GM19324 (cell line): ENCODE measurements around the gene POLRMT.

ENCODE experiments used
- ATAC-seq: cut with Tn5 transposase; IDR thresholded peaks from one replicate; pipeline ENCODE4 v1.9.1; 2021; ENCODE audit warnings: mild to moderate bottlenecking, moderate library complexity; ENCODE audit not compliant: unreplicated experiment, low FRiP score

The POLRMT gene

DNA sequence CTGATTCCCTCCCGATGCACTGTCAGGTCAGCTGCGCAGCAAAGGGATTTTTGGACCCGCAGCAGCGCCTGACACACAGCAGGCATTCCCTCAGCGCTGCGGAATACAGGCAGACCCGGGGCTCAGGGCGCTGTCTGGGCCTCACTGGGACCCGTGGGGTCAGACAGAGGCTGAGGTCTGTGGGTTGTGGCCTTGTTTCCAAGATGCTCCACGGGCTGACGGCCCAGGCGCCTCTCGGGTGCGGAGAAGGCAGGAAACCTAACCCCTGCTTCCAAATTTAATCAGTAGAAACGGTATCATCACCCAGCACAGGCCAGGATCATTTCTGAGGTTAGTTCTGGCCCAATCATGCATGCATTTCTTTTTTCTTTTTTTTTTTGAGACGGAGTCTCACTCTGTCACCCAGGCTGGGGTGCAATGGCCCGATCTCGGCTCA is 30.4 kb upstream of the POLRMT start:
- ATAC-seq: no peak

DNA sequence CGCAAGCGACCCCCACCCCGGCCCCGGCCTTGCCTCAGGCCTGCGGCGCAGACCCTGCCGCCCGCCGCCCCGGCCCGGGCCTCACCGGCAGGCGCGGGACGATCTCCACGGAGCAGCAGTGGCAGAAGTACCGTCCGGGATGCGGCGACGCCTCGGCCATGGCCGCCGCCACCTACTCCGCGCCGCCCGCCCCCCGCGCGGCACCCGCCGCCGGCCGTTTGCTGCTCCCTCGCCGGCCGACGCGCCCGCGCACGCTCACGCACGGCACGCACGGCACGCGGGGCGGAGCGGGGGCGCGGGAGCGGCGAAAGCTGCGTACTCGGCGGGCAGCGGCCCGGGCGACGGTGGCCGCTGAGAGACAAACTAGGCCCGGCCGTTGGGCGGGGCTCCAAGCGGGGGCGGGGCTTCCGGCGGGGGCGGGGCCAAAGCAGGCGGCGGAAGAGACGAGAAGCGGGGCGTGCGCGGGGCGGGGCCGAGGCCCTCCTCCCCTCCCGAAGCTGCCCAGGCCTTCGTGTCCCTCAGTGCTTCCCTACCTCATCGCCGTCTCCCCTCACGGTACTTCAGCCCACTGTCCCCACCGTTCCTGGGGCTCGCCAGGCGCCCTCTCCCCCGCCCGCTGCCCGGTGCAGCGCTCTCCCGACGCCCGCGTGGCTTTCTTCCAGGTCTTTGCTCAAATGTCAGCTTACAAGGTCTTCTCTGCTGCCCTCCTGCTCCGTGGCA is 29.8 kb upstream of the POLRMT start, which contains the start of gene RNF126:
Gene RNF126, minus strand, starts transcription at position 253 of the 720 bp plus-strand sequence. Its CDS starts 93 bp downstream, at position 160.
- peak; percentile 79 for ATAC-seq

DNA sequence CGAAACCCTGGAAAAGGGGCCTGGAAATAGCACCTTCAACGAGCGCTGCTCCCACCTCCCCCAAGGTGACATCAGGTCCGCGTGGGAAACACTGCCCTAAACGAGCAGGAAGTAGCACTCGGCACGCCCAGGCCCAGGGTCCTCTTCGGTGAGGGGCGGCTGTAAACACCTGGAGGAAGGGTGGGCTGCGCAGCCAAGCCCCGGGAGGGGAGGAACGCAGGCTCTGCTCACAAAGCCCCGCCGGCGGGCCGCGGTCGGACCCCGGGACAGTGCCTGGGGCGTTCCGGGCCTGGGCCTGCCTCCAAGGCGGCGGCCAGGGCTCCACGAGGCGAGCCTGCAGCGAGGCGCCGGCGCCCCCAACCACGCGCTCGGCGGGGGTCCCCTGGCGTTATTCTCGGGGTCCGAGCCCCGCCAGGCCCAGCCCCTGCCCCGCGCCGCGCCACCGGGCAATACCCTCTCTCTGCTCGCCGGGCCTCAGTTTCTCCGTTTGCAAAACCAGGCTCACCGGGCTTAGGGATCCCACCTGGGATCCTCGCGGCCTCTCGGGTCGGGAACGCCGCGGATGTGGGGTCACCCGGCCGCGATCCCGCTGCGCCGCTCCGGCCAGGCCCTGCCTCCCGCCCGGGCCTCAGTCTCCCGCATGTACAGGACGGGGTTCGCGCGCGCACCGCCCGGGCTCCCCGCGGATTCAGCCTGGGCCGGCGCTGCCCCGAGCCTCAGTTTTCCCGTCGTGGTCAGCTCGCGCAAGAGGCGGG is 29.0 kb upstream of the POLRMT start:
- peak; percentile 7 for ATAC-seq

DNA sequence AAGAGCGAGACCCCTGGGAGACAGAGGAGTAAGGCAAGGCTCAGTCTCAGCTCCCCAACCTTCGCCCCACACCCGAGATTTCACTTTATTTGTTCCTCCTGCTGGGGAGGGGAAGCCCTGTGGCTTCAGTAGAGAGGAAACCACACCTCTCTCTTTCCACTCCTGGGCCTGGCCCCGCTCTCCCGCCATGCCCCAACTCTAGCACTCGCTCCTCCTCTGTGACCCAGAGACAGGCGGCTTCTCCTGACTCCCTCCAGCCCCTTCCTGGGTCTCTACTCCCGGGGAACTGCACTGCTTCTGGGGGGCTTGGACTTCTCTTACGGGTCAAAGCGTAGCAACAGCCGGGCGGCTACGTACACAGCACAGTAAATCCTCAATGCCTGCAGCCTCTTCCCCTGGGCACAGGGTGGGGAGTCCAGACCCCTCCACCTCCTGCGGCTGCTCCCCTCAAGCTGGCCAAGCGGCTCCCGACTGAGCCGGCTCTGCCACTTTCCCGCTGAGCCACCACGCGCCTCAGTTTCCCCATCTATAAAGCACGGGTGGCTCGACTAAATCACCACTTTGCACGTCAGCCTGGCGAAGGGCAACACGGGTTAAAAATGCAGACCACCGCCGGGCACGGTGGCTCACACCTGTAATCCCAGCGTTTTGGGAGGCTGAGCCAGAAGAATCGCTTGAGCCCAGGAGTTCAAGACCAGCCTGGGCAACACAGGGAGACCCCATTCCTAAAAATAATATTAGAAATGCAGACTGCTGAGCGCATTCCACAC is 28.3 kb upstream of the POLRMT start:
- no peak for ATAC-seq

DNA sequence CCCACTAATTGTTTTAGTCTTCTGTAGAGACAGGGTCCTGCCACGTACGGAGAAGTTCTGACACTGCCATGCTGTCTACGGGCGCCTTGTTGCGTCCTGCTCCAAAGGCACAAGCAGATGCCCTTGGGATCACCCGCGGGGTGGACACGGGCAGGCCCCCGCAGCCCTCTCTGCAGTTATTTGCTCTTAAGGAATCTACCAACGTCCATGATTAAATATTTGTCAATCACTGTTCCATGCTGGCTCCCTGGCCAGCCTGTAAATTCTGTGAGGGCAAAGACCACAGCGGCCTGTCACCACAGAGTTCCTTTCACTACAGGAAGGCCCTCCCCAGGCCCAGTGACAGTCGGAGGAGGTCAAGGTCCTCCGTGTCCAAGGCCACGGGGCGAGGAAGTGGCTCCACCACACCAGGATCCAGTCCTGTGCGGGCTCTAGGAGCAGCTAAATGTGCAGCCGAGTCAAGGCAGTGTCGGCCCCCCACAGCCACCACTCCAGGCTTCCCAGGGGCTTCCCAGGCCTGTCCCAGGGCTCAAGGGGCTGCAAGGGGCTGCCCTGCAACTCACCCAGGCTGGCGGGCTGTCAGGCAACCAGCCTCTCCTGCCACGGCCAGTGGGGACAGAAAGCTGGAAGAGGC is 27.6 kb upstream of the POLRMT start:
- no peak for ATAC-seq

DNA sequence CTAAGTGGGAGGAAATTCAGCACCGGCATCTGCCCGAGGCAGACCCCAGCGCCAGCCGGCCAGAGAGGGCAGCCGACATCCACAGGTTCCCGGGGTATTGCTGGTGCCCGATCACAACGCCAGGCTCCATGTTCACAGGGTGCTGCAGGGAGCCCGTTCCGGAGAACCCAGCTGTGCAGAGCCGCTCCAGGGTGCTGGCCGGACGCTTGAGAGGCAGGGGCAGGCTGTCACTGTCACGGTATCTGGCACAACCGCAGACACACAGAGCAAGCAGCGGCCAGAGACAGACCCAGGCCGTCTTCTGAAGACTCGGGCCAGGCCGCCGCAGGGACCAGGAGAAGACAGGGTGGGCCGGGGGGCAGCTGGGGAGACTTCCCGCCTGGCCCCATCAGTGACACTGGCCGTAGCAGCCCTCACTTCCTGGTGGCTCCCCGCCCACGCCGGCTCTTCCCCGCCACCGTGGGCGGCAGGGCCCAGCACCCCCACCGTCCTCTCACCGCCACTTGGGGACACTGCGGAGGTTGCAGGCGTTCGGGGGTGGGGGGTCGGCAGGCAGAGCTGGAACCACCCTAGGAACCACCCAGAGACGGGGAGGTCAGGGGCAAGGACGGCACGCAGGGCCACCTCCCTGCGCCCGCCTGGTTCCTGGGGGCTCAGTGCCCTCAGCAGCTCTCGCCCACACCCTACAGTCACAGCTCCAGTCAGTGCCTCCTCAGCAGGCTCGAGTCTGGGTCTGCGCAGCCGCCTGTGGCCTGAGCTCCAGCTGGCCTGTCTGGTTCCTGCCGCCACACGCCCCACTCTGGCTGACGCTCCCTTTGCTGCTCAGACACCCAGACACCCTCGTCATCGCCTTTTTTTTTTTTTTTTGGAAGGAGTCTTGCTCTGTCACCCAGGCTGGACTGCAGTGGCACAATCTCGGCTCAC is 25.8 kb upstream of the POLRMT start:
- no peak for ATAC-seq

DNA sequence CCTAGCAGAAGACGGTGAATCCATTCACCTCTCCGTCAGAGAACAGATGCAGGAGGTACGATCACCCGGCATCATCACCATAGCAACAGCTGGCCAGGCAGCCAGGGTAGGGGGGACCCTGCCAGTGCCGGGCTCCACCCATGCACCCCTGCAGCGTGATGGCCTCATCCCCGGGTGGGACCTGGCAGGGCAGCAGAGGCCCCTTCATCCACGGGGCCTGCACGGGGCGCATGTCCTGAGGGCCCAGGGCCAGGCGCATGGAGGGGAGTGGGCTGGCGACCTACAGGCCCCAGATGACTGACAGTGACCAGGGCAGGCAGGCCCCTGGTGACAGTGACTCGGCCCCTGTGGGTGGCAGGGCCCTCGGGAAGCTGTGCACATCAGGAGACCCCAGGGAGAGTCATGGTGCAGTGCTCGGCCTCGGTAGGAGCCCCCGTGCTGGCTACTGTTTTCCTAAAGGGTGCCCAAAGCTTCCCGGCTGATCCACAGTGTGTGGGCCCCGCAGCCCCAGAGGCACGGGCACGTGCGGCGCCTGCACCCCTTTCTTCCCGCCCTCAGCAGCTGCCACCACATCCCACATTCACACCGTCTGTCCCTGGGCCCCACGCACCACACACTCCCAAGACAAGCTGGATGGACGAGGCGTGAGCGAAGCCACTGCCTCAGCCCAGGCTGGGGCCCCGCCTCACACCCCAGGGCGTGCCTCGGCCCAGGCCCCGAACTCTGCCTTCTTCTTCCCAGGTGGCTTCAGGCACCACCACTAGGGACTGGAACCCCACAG is 24.9 kb upstream of the POLRMT start:
- ATAC-seq: no peak

DNA sequence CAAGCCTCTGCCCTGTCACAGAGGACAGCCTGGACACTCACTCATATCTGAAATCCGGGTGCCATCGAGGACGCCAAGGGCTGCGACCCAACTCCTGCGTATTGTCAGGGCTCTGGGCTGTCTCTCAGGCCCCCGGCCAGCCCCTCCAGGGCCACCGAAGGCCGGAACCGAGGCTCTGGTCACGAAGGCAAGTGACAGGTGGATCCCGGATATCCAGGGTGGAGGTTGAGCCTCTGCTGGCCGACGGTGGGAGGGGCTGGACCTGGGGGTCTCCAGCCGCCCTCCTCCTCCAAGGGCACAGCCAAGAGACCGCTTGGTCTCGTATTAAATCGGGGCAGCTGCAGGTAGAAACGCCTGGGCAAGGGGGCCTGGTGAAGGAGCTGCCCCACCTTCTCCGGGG is 24.3 kb upstream of the POLRMT start:
- no peak for ATAC-seq

DNA sequence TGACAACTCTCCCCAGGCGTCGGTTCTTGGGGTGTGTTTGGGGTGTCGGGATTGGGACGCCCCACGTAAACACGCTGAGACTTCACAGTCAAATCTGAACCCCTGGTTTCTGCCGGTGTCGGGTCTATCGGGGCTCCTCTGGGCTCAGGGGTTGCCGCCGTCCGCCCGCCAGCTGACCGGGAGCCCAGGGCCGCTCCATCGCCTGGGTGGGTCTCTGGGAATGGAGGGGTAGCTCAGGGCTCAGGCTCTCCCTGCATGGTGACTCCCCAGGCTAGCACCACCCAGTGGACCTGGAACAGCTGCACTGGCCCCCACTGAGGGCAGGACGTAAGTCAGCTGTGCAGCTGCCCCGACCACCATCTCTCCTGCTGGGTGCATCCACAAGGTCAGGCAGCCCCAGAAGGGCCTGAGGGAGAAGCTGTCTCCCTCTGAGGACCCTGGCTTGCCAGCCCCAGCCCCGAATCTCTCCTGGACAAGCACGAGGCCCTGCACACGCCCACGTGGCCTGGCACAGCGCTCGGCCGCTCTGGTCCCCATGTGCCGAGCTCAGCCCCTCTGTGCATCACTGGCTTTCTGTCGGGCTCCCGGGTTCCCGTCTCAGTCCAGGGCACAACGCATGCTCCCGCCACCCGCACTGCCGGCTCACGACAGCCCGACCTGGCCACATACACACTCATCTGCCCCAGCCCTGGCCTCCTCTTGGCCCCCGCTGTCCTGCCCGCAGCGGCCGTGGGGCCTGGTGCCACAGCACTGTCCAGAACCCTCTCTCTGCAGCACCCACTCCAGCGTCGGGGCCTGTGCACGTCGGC is 23.6 kb upstream of the POLRMT start:
- no peak for ATAC-seq

DNA sequence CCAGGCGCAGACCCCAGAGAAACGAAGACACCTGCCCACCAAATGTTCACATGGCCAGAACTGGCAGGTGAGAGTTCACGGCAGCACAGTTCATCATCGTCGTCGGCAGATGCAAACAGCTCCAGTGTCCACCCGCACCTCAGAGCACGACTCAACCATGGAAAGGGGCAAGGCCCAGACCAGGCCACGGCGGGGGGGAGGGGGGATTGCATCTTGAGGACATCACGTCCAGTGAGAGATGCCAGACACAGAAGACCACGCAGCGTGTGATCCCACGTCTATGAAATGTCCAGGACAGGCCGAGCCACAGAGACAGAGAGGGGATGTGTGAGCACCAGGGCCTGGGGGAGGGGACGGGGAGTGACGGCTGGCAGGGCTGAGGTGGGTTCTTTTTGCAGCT is 22.4 kb upstream of the POLRMT start:
- no peak for ATAC-seq

DNA sequence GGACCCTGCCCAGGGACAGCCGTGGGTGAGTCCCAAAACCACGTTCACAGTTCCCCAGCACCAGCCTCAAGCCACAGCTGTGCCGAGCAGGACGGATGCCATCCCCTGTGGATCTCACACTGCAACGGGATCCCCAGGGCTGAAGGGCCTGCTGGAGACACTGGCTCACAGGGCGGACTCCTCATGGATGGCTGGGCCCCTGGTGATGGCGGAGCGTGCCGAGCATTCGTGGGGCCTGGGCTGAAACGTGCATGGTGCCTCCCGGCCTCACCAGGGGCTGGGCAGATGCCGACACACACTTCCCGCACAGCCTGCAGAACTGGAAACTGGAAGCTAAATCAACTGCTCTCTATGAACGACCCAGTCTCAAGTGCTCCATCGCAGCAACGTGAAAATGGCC is 20.1 kb upstream of the POLRMT start:
- no peak for ATAC-seq

DNA sequence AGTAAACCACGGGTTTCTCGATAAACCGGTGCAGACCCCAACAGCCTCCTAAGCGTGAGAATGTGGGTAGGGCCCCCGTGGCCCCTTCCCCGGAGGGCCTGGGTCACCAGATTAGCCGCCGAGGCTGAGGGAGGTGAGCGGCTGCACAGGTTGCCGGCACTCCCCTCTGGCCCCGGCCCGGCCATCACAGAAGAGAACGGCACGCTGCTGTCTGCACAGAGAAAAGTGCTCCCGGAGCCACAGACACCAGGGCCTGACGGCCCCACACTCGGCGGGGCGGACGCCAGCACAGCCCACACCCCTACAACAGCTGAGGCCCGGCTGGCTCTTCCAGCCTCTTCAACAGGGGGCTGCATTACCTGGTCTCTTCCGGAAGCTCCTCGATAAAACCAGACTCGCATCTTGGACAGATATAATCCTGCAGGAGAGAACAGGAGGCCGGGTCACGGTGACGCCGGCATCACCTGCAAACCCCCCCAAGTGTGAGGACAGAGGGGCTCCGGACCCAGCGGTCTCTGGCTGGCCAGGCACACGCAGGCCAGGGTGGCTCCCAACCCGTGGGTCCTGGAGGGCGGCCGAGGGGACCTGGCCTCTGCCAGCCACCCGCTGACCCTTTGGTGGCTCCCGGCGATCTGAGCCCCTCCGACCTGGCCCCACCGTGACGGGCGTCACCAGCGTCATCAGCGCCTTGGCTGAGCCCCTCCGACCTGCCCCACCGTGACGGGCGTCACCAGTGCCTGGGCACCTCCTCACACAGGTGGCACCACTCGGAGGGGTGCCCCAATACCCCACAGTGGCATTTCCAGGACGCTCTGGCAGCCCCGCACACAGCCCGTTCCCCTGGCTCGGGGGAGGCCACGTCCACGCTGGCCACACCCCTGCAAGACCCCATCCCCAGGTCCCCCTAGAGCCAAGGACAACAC is 19.4 kb upstream of the POLRMT start:
- ATAC-seq: no peak

DNA sequence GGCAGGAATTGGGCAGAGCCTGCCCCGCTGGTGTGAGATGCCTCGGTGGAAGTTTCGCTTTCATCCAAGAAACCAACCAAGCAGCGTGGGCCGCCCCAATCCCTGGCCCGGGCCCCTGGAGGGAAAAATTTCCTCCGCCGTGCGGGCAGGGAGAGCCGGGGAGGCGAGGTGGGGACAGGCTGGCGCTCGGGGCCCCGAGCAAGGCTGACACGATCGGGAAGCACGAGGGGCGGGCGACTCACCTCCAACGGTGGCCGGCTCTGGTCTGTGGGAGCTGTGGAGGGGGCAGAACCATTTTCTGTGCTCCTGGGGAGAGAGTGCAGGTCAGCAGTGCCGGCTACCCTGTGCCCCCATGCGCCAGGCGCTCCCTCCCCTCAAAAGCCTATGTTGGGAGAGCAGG is 18.7 kb upstream of the POLRMT start:
- no peak for ATAC-seq

DNA sequence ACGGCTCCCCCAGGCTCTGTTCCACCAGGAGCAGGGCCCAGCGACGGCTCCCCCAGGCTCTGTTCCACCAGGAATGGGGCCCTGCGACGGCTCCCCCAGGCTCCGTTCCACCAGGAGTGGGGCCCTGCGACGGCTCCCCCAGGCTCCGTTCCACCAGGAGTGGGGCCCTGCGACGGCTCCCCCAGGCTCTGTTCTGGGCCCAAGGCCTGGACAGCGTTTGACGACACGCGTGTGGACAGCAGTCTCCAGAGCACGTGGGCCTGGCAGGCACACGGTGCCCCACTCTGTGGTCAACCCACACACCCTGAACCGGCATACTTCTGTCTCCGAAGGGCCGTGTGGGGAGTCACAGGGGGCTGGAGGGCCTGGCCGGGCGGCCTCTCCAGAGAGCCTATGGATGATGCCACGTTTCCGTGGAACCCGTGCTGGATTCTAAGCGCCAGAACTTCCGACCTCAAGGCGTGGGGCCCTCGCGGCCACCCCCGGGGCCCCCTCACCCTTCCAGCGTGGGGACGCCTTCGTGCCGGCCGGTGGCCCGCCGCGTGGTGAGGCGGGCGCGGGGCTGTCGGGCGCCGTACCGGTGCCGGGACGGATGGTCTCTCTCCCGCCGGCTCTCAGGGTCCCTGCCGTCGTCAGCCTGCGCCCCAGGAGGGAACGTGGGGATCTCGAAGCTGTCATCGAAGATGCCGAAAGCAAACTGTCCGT is 17.9 kb upstream of the POLRMT start:
- ATAC-seq: no peak

DNA sequence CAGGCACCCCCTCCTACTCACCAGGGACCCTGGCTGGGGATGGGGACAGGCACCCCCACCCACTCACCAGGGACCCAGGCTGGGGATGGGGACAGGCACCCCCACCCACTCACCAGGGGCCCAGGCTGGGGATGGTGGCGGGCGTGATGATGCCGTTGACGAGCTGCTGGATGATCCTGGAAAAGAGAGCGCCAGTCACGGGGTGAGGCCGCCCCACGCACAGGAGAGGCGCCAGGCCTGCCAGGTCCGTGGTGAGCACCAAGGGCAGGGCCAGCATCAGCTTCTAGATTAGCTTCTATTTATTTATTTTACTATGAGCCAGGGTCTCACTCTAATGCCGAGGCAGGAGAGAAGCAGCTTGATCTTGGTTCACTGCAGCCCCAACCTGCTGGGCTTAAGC is 16.8 kb upstream of the POLRMT start:
- ATAC-seq: no peak
